Ectodermal cell (in vitro differentiated cells): Measurements from ENCODE around the gene FCGR1A.
"Not testable (repeated sequence)": the region's sequence is repeated elsewhere in the genome, so short reads cannot be mapped to it uniquely, and the experiment has no call there.

Source experiments
- H3K27ac ChIP-seq: 2 replicates; pipeline ENCODE4 v1.7.0; 2013; ENCODE audit warnings: mild to moderate bottlenecking, low read depth, low read length; ENCODE audit not compliant: insufficient read depth, poor library complexity, severe bottlenecking
- H3K27me3 ChIP-seq: 2 replicates; pipeline ENCODE4 v1.7.0; 2013; ENCODE audit warnings: mild to moderate bottlenecking, low read length; ENCODE audit not compliant: insufficient read depth, control insufficient read depth, poor library complexity, severe bottlenecking
- H3K36me3 ChIP-seq: one replicate; pipeline ENCODE4 v1.7.0; 2013; ENCODE audit warnings: low read length; ENCODE audit not compliant: control insufficient read depth, insufficient read depth
- H3K4me1 ChIP-seq: one replicate; pipeline ENCODE4 v1.7.0; 2013; ENCODE audit warnings: low read length; ENCODE audit not compliant: control insufficient read depth, insufficient read depth
- H3K4me3 ChIP-seq: 2 replicates; pipeline ENCODE4 v1.7.0; 2013; ENCODE audit warnings: low read depth, low read length, control low read depth; ENCODE audit not compliant: insufficient read depth
- H3K9me3 ChIP-seq: 2 replicates; pipeline ENCODE4 v1.7.0; 2013; ENCODE audit warnings: mild to moderate bottlenecking, low read length, moderate library complexity; ENCODE audit not compliant: control insufficient read depth
- WGBS, 2 experiments: methylation state at CpG; one replicate each; pipeline ENCODE4 v1.1.7; 2013; ENCODE audit warnings: missing lambda C conversion rate in 2 of 2; 5-methylcytosine and 5-hydroxymethylcytosine counted together

The FCGR1A gene

DNA sequence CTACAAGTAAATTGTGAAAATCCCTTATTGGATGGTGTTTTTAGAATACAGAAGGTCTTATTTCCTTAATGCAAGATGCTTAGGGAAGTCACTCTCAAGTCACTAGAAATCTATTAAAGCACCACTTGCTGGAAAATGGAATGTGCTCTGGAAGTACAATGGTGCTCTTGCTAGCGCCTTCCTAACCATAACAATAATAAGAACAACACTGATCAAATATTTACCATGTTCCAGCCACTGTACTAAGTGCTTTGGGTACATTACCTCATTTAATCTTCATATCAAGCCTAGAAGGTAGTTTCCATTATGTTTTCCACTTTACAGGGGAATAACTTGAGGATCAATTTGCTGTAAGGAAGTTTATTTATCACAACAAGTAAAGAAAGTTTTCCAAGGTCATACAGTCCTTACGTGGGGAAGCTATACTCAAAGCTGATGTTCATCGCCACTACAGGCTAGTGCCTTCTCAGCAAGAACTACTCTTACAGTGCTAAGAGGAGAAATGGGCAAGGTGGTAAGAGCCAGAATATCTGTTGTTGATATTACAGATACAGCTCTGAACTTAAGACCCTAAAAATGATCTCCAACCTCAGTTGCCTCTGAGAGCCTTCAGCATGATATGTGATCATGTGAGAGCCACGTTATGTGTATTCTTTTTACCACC, 22.1 kb downstream of the FCGR1A start:
- WGBS, 2 experiments = no CpG with 5 or more reads among the region's 4 CpGs
- H3K4me1 ChIP-seq, H3K4me3 ChIP-seq, H3K9me3 ChIP-seq, H3K36me3 ChIP-seq, H3K27me3 ChIP-seq, H3K27ac ChIP-seq: not testable (repeated sequence)

DNA sequence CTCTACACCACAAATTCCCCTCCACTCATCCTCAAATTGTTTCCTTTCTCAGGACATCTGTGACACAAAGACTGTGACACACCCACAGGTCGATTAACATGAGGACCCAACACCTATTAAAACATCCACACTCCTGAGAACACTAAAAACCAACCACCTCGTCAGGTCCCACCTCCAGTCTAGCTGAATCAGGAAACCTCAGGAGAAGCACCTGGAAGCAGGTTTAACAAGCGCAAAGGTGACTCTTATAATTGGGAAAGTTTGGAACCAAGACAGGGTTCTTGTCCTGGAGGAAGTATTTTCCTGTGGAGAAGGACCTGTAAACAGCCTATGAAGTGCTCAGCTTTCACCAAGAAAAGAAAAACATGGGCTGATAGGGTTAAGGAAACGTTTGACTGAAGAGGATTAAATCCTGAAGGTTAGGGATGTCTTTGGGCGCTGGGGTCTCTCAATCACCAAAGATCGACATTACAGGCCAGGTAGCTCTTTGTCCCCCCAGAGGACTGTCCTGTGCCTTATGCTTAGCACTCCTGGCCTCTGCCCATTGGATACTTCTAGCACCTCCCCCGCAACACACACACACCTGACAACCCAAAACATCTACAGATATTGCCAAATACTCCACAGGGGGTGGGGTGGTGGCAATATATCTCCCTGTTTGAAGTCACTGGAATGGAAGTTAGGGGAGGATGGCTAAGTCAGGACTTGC, 28.4 kb downstream of the FCGR1A start:
- H3K9me3 ChIP-seq, H3K4me1 ChIP-seq, H3K27ac ChIP-seq, H3K36me3 ChIP-seq, H3K27me3 ChIP-seq: not testable (repeated sequence)
- H3K4me3 ChIP-seq = peak overlapping the region; percentile 18
- 27 to 28% methylated on average over 5 to 6 of the region's 7 CpGs for WGBS, 2 experiments

DNA sequence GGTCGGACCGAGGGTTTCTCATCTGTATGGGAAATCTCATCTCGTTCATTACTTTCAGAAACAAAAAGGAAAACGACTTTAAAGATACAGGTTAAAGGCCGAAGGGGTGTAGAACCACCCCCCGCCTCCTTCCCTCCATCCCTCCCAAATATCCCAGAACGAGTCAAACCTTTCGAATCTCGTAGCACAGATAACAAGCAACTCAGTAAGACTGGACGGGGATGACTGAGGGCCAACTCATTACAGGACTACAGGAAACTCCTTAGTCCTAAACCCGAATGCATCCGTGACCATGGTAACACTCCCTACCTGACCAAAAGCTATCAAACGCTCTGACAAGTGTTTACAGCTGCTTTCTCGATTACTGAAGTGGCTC, 29.0 kb downstream of the FCGR1A start:
- not testable (repeated sequence) for H3K4me1 ChIP-seq, H3K36me3 ChIP-seq, H3K9me3 ChIP-seq, H3K27ac ChIP-seq, H3K27me3 ChIP-seq
- 0 to 2% methylated on average over 6 to 10 of the region's 14 CpGs for WGBS, 2 experiments
- H3K4me3 ChIP-seq = peak overlapping the region; percentile 27

- H3K27ac ChIP-seq = peak overlapping the region; percentile 85
- not testable (repeated sequence) for H3K27me3 ChIP-seq, H3K9me3 ChIP-seq, H3K4me1 ChIP-seq, H3K36me3 ChIP-seq
- peak overlapping the region; percentile 45 for H3K4me3 ChIP-seq
- 0 to 1% methylated on average over 28 of the region's 55 CpGs for WGBS, 2 experiments
These were observed 29.7 kb downstream of the FCGR1A start for GRCh38 chr1:149811890-149812829.

GRCh38 chr1:149812893-149813801, 30.7 kb downstream of the FCGR1A start:
- not testable (repeated sequence) for H3K36me3 ChIP-seq, H3K9me3 ChIP-seq, H3K4me1 ChIP-seq, H3K27ac ChIP-seq, H3K27me3 ChIP-seq
- WGBS, 2 experiments = 0 to 1% methylated on average over 30 to 42 of the region's 62 CpGs
- H3K4me3 ChIP-seq = peak overlapping the region; percentile 45

GRCh38 chr1:149820387-149820786, 37.9 kb downstream of the FCGR1A start:
- H3K4me1 ChIP-seq, H3K9me3 ChIP-seq, H3K36me3 ChIP-seq, H3K27me3 ChIP-seq, H3K27ac ChIP-seq, H3K4me3 ChIP-seq: not testable (repeated sequence)
- 100% methylated on average over 2 of the region's 5 CpGs; no CpG with 5 or more reads in 1 of the 2 experiments for whole genome bisulfite sequencing, 2 experiments

- H3K4me1 ChIP-seq, H3K4me3 ChIP-seq, H3K27ac ChIP-seq, H3K27me3 ChIP-seq, H3K36me3 ChIP-seq, H3K9me3 ChIP-seq: not testable (repeated sequence)
- WGBS, 2 experiments = no CpG with 5 or more reads among the region's 2 CpGs
These were observed 44.1 kb downstream of the FCGR1A start for GRCh38 chr1:149826555-149826954.

DNA sequence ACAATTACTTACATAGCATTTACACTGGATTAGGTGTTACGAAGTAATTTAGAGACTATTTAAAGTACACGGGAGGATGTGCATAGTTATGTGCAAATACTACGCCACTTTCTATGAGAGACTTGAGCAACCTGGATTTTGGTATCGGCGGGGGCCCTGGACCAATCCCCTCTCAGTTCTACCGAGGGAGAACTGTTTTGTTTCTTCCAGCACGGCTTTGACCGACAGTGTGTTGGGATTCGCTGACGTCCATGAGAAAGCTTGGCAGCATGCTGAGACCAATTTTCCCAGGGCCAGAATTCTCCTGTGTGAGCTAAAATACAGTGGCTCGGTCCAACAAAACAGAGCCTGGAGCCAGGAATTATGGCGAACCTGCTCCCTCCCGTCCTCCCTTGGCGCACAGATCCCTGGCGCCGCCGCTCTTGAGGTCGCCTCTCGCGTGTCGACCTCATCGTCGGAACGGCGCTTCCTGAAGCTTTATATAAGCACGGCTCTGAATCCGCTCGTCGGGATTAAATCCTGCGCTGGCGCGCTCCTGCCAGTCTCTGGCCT, 49.3 kb downstream of the FCGR1A start:
- WGBS, 2 experiments = no CpG with 5 or more reads among the region's 32 CpGs
- H3K36me3 ChIP-seq = not testable (repeated sequence)

GRCh38 chr1:149832316-149833126, 50.0 kb downstream of the FCGR1A start:
- not testable (repeated sequence) for H3K27ac ChIP-seq, H3K36me3 ChIP-seq, H3K4me1 ChIP-seq, H3K27me3 ChIP-seq, H3K4me3 ChIP-seq, H3K9me3 ChIP-seq
- WGBS, 2 experiments = no CpG with 5 or more reads among the region's 55 CpGs

More for the DNA sequence above, 49.3 kb downstream of the FCGR1A start:
- H3K4me1 ChIP-seq, H3K4me3 ChIP-seq, H3K27me3 ChIP-seq, H3K27ac ChIP-seq, H3K9me3 ChIP-seq: not testable (repeated sequence)
